Globus pallidus (tissue), 1 donor: ENCODE data around the gene HRAS.

Source experiments
- DNase-seq: peaks from one replicate; pipeline ENCODE4 v3.0.0-alpha.2; 2015; ENCODE audit warnings: low spot score

Gene HRAS

GRCh38 chr11:494761-495536, 40.4 kb downstream of the HRAS start:
- peak; percentile 92 for DNase-seq

DNA sequence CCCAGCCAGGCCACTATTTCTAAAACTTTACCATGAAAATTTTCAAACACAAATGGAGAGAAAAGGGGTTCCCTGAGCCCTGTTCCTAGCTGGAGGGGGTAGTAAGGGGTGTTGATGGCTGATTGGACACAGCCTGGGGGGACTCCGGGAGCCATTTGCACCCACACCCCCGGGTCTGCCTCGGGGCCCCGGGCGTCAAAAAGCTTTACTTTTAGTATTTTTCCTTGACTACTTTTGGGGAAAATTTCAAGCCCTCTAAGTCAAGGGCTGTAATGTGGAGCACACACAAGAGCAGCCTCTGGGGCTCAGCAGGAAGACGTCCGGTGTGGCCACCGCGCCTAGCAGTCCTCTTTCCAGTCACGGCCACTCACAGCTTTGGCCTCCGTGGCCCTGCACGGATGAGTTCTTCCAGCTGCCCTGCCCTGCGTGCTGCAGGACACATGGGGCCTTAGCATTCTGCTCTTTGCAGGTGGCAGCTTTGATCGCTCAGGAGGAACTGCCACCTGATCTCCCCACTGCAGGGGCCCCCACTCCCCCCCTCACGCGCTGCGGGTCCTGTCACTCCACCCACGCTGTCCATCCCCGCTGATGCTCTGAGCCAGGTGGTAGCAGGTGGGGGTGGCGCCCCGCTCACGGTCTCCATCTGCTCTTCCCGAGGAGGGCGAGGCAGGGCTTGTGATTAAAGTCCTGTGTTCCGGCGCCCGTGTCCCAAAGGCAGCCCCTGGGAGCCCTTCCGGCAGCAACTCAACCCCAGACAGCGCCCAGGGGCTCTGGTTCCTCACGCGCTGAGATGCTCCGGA, 42.7 kb downstream of the HRAS start:
- no peak for DNase-seq

GRCh38 chr11:491358-491757, 44.0 kb downstream of the HRAS start:
- DNase-seq: no peak

DNA sequence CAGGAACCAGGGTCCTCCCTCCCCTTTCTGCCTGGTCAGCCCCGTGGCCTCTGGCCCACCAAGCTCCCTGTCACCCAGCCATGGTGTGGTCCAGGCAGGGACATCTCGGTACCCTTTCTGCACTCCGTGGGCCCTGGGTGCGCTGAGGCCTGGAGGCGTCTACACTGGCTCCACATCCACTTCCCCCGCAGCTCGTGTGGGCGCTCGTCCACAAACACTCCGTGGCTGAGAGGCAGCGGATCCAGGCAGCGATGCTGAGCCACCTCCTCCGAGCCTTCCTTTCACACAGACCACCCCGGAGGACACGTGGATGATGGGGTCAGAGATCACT, 44.5 kb downstream of the HRAS start:
- DNase-seq: no peak

DNA sequence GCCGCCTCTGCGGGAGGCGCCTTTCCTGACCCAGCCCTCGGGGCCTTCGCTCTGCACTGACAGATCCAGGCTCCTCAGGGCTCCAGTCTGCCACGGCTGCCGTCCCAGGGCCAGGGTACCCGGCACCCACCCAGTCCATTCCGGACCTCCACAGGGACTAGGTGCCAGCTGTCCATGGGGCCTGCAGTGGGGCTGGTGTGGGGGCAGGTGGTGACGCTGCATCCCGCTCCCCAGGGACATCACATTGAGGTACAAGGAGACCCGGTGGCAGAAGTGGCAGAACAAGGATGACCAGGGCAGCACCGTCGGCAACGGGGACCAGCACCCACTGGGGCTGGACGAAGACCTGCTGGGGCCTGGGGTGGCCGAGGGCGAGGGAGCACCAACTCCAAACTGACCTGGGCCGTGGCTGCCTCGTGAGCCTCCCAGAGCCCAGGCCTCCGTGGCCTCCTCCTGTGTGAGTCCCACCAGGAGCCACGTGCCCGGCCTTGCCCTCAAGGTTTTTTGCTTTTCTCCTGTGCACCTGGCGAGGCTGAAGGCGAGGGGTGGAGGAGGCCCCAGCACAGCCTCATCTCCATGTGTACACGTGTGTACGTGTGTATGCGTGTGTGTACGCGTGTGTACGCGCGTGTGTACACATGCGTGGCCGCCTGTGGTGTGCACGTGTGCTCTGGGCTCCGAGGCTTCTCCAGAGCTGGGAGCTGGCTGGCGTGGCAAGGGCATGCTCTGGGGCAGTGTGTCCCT, 45.0 kb downstream of the HRAS start:
- DNase-seq: no peak

DNA sequence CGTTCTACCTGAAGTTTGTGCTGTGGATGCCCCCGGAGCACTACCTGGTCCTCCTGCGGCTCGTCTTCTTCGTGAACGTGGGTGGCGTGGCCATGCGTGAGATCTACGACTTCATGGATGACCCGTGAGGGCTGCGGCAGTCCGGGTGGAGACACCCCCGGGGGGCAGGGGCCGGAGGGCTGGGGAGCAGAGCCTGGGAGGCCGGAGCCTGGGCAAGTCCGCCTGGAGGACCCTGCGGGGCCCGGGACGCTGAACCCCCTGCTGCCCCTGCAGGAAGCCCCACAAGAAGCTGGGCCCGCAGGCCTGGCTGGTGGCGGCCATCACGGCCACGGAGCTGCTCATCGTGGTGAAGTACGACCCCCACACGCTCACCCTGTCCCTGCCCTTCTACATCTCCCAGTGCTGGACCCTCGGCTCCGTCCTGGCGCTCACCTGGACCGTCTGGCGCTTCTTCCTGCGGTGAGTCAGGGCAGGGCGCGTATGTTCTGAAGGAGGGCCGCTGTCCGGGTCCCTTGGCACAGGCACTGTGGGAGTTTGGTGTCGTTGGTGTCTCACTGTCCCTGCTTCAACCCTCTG, 45.7 kb downstream of the HRAS start:
- DNase-seq: no peak

DNA sequence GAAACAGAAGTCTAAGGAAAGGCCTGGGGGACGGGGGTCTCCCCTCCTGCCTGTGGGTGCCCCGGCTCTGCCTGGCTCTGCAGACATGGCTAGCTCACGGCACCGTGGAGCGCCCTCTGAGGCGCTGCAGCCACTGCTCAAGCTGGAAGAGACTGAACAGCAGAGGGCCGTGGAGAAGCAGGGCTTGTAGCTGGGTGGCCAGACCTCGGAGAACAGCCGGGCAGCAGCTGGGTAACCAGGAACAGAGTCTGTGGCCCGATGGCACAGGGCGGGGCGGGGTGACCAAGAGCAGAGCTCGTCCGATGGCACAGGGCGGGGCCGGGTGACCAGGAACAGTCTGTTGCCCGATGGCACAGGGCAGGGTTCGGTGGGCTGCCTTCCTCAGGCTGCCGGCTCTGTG, 46.4 kb downstream of the HRAS start:
- DNase-seq: no peak

- DNase-seq: no peak
Measured at GRCh38 chr11:488579-488978, 46.8 kb downstream of the HRAS start.

DNA sequence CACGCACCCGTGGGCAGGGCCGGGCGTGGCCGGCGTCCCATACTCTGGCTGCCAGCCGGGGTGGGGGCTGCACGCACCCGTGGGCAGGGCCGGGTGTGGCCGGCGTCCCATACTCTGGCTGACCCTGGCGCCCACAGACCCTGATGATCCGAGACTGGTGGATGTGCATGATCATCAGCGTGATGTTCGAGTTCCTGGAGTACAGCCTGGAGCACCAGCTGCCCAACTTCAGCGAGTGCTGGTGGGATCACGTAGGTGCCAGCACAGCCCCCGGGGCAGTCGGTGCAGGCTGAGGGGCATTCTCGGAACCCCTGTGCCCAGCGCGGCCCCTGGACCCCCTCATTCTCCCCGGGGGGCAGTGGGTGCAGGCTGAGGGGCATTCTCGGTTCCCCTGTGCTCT, 47.3 kb downstream of the HRAS start:
- DNase-seq: no peak

DNA sequence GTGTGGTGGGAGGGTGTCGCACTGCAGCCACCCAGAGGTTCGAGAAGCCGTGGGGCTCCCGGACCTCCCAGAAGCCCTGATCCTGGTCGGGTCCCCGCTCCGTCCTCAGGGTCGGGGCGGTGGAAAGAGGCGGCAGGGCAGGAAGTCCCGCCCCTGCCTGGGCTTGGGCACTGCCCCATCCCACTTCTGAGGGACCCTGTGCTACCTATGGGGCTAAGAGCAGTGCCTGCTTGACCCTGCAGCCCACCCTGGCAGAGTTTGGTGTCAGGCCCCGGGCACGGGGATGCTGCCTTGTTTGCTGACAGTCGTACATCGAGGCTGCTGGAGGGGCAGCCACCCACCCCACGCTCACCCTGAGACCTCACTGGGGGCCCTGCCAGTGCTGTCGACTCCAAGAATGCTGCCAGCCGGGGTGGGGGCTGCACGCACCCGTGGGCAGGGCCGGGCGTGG, 47.8 kb downstream of the HRAS start:
- no peak for DNase-seq

DNA sequence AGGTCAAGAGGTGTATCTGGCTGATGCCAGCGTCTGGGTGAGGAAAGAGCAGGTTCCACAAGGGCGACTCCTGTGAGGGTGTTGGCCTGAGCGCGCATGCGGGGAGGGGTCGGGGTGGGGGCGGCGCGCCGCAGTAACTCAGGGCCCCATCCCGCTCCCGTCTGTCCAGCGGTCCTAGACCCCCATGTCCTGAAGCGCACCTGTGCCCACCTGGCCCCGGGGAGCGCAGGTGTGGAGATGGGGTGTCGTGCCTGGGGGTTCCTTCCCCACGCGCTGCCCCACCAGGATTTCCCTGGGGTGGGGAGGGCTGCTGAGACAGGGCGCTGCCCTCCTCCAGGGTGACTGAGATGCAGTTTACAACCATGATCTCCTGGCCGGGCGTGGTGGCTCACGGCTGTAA, 49.2 kb downstream of the HRAS start:
- DNase-seq: no peak

GRCh38 chr11:484616-485015, 50.8 kb downstream of the HRAS start:
- DNase-seq: no peak
